Activated CD8-positive, alpha-beta T cell treated with anti-CD3 and anti-CD28 coated beads for 36 hours (primary cell): ENCODE data around the gene C11orf21. TPM values are rescaled to one million over a fixed set of nuclear protein-coding genes. Genes with fewer than 3 reads are reported as not detected.

Source experiments
- ATAC-seq: fragments of 200-7000 bp; cut with Tn5 transposase; one replicate; pipeline ENCODE4 v1.10.0; 2021; ENCODE audit warnings: mild to moderate bottlenecking, moderate library complexity
- CTCF ChIA-PET: fragments of 350-600 bp; sonication (Branson Sonifier 250); formaldehyde crosslinking; loops from one replicate; lab custom pipeline; 2021; ENCODE audit warnings: antibody characterized with exemption; lab: Charles Lee
- POLR2A ChIA-PET: fragments of 350-600 bp; sonication (Branson Sonifier 250); formaldehyde crosslinking; loops from one replicate; lab custom pipeline; 2021; ENCODE audit warnings: antibody characterized with exemption; lab: Charles Lee
- DNase-seq: peaks from one replicate; pipeline ENCODE4 v3.0.0-alpha.2; 2020
- H3K27ac Mint-ChIP-seq: one replicate; pipeline ENCODE4 v1.8.0; 2021; ENCODE audit warnings: mild to moderate bottlenecking, mixed read lengths
- H3K27me3 Mint-ChIP-seq: one replicate; pipeline ENCODE4 v1.8.0; 2021; ENCODE audit warnings: mixed read lengths
- H3K36me3 Mint-ChIP-seq: one replicate; pipeline ENCODE4 v1.8.0; 2021; ENCODE audit warnings: low read depth, mixed read lengths
- H3K4me1 Mint-ChIP-seq: one replicate; pipeline ENCODE4 v1.8.0; 2021; ENCODE audit warnings: low read depth, mixed read lengths
- H3K4me3 Mint-ChIP-seq: one replicate; pipeline ENCODE4 v1.8.0; 2021; ENCODE audit warnings: mild to moderate bottlenecking, moderate library complexity, mixed read lengths
- H3K9me3 Mint-ChIP-seq: one replicate; pipeline ENCODE4 v1.8.0; 2021; ENCODE audit warnings: mixed read lengths
- CTCF ChIP-seq: fragments of 200-600 bp; IDR thresholded peaks from one replicate; pipeline ENCODE4 v1.8.0; 2022; ENCODE audit warnings: antibody characterized with exemption, mild to moderate bottlenecking
- intact Hi-C: fragments of 100-400 bp; cut with micrococcal nuclease; formaldehyde crosslinking; loops from one replicate; pipeline ENCODE4 v1.10.0; 2022
- total RNA-seq, 2 experiments: library from RNA; stranded (reverse); gene quantifications; one replicate each; pipeline ENCODE4 v1.2.3, GENCODE V29; 2021

Gene C11orf21
- total RNA-seq, 2 experiments from 2014 or later: 2.1 to 2.2 TPM

DNA sequence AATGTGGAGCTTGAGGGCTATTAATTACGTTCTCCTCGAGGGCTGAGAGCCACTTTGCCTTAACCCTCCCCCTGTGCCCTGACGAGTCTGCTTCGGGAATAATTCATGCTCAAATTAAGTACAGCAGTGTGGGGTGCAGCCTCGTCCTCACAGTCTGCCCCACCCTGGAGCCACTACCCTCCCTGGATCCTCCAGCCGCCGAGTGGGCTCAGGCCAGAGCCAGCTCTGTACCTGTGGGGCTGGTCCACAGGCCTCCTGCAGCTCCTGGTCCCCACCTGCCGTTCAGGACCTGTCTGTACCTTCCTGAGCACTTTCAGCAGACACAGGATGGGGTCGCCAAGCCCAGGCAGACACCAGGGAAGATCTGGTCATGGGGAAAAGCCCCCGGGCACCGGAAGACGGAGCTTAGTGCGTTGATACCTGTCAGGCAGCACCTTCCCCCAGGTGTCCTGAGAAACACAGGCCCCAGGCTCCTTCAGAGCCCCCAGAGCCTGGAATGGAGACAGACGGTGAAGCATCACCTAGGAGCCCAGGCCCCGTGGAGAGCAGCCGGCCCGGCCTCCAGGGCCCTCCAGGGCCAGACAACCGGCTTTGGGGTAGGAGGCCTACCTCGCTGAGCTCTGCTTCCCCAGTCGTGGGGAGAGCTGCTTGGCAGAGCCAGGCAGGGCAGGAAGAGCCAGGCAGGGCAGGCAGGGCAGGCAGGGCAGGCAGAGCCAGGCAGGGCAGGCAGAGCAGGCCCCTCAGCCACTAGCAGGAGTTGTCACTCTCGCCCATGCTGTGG lies 9.8 kb upstream of the C11orf21 start:
- H3K9me3 Mint-ChIP-seq: no peaks in the 10 kb centered on the region
- H3K27ac Mint-ChIP-seq: no peak overlapping the region
- H3K4me3 Mint-ChIP-seq: no peak overlapping the region
- no peaks in the 10 kb centered on the region for H3K27me3 Mint-ChIP-seq
- POLR2A ChIA-PET: no interaction called here
- DNase-seq (no peak), ATAC-seq (no peak)
- H3K4me1 Mint-ChIP-seq: peaks cover 16% of the 10 kb centered on the region
- CTCF ChIA-PET: interaction anchor here (0.6 to 2.0 kb wide), 3 partner anchors 13 to 117 kb away, joined by 3 to 5 read pairs (median 3); no protein-coding TSS in a partner anchor
- H3K36me3 Mint-ChIP-seq: no peaks in the 10 kb centered on the region
- no peak for TF ChIP-seq CTCF
- intact Hi-C loops: no loop called here

DNA sequence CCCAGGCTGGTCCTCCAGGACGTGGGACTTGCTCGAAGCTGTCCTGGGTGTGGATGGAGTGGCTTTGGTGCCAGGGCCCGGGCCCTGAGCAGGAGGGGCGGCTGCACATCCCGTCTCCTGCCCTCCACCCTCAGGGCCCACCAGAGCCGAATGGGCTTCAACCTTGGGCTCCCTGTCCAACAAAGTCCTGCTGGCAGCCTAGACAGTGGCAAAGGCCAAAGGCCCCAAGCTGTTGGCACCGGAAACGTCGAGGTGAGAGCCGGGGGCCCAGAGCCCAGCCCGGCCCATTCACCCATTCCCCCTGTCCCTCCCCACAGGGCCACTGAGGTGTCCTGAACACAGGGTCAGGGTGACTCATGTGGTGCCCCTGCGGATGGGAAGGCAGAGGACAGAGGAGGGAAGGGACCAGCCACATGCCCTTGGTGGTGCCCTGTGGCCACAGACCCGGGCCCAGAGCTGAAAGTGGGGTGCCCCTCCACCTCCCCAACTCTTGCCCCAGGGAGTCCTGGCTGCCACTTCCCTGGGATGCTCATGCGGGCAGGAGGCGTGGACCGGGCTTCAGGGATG lies 9.2 kb upstream of the C11orf21 start:
- H3K4me3 Mint-ChIP-seq: no peak overlapping the region
- no peaks in the 10 kb centered on the region for H3K36me3 Mint-ChIP-seq
- DNase-seq: no peak
- ChIA-PET POLR2A (no interaction called here), CTCF (interaction anchor here (1.0 to 13.9 kb wide), 4 partner anchors 9 to 116 kb away, joined by 3 to 381 read pairs (median 4); partner anchors contain the start of genes C11orf21 and TSPAN32)
- no peak overlapping the region for H3K27ac Mint-ChIP-seq
- no peak for ATAC-seq
- H3K9me3 Mint-ChIP-seq: no peaks in the 10 kb centered on the region
- no peaks in the 10 kb centered on the region for H3K27me3 Mint-ChIP-seq
- intact Hi-C loops: no loop called here
- peaks cover 23% of the 10 kb centered on the region for H3K4me1 Mint-ChIP-seq
- TF ChIP-seq CTCF: no peak

DNA sequence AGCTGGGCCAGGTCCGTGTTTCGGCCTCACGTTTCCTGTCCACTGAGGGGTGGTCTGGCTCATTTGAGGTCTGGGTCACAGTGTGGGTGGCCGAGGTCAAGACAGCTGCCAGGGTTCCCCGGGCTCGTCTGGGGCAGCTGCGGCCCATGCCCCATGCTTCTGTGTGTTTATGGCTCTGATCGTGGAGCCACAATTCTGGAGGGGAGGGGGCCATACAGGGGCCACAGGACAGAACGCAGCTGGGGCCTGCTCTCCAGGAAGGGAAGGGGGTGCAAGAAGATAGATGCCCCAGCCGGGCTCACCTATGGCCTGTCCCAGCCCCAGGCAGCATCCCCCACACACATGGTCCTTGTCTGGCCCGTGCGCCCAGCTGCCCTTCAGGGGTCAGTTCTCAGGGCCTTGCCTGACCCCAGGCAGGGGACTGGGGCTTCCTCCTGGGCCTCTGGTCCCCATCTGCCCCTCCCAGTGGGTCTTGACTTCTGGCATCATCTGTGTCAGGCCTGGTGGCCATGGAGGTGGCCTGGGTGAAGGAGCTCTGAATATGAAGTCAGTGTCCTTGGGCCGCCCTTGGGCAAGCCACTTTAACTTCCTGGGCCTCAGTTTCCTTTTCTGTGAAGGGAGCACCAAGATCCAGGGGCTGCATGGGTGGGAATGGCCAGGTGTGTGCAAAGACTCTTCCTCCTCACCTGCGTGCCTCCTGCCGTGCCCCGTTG lies 8.5 kb upstream of the C11orf21 start:
- H3K27ac Mint-ChIP-seq: no peak overlapping the region
- H3K4me3 Mint-ChIP-seq: no peak overlapping the region
- CTCF ChIA-PET: interaction anchor here (1.0 to 13.9 kb wide), 4 partner anchors 9 to 116 kb away, joined by 3 to 381 read pairs (median 4); partner anchors contain the start of genes C11orf21 and TSPAN32
- POLR2A ChIA-PET: no interaction called here
- H3K36me3 Mint-ChIP-seq: no peaks in the 10 kb centered on the region
- ATAC-seq (no peak), DNase-seq (no peak)
- H3K4me1 Mint-ChIP-seq: peaks cover 29% of the 10 kb centered on the region
- intact Hi-C loops: no loop called here
- H3K9me3 Mint-ChIP-seq: no peaks in the 10 kb centered on the region
- TF ChIP-seq CTCF: no peak
- H3K27me3 Mint-ChIP-seq: no peaks in the 10 kb centered on the region

GRCh38 chr11:2309251-2310072 lies 7.7 kb upstream of the C11orf21 start:
- H3K27ac Mint-ChIP-seq: no peak overlapping the region
- H3K9me3 Mint-ChIP-seq: no peaks in the 10 kb centered on the region
- no peaks in the 10 kb centered on the region for H3K36me3 Mint-ChIP-seq
- DNase-seq (no peak), ATAC-seq (no peak)
- ChIA-PET POLR2A (no interaction called here), CTCF (interaction anchor here (1.4 to 13.9 kb wide), 3 partner anchors 8 to 113 kb away, joined by 4 to 381 read pairs (median 5); partner anchors contain the start of genes C11orf21 and TSPAN32)
- H3K4me1 Mint-ChIP-seq: peaks cover 31% of the 10 kb centered on the region
- intact Hi-C loops: loop anchor here (5.0 to 10.0 kb wide), 2 partner anchors 93 to 585 kb away; partner anchors contain the start of gene TSSC4
- no peaks in the 10 kb centered on the region for H3K27me3 Mint-ChIP-seq
- TF ChIP-seq CTCF: no peak
- H3K4me3 Mint-ChIP-seq: no peak overlapping the region
